22Rv1 (cell line): ENCODE measurements around the gene C4A.

ENCODE experiments used
- H3K27ac ChIP-seq: fragments of 450-650 bp; 2 replicates; pipeline ENCODE4 v1.5.1; 2017
- ZFX ChIP-seq: fragments of 450-650 bp; IDR thresholded peaks from 2 replicates; pipeline ENCODE4 v1.6.1; 2017; ENCODE audit warnings: antibody characterized with exemption, borderline replicate concordance
- TF ChIP-seq, protein P1 (sequence below): fragments of 450-650 bp; IDR thresholded peaks from 2 replicates; pipeline ENCODE4 v1.5.1; 2017; ENCODE audit warnings: mild to moderate bottlenecking

C4A gene

DNA sequence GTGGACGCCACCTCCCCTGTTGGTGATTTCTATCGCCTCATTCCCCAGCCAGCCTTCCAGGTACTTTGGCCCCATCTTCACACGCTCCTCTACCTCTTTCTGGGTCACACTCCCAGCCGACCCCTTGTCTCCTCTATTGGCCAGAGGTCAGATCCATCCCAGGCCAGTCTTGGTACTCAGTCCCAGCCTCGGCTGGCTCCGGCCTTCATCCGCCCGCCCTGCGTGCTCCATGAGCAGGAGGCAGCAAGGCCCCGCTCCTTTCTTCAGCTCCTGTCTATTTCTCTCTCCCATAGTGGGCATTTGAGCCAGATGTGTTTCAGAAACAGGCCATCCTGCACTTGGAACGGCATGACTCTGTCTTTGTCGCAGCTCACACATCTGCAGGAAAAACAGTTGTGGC lies 20.2 kb upstream of the C4A start:
- TF ChIP-seq, protein P1, sequence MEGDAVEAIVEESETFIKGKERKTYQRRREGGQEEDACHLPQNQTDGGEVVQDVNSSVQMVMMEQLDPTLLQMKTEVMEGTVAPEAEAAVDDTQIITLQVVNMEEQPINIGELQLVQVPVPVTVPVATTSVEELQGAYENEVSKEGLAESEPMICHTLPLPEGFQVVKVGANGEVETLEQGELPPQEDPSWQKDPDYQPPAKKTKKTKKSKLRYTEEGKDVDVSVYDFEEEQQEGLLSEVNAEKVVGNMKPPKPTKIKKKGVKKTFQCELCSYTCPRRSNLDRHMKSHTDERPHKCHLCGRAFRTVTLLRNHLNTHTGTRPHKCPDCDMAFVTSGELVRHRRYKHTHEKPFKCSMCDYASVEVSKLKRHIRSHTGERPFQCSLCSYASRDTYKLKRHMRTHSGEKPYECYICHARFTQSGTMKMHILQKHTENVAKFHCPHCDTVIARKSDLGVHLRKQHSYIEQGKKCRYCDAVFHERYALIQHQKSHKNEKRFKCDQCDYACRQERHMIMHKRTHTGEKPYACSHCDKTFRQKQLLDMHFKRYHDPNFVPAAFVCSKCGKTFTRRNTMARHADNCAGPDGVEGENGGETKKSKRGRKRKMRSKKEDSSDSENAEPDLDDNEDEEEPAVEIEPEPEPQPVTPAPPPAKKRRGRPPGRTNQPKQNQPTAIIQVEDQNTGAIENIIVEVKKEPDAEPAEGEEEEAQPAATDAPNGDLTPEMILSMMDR: no peak
- no peak for TF ChIP-seq ZFX
- no peak overlapping the region for H3K27ac ChIP-seq

DNA sequence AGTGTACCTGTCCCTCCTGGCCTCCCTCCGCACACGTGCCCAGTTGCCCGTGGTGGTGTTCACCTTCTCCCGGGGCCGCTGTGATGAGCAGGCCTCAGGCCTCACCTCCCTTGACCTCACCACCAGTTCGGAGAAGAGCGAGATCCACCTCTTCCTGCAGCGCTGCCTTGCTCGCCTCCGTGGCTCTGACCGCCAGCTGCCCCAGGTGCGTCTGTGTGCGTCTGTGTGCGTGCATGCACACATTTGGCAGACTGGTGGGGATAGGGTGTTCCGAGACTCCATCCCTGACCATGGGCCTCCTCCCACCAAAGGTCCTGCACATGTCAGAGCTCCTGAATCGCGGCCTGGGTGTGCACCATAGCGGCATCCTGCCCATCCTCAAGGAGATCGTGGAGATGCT lies 17.9 kb upstream of the C4A start:
- TF ChIP-seq, protein P1: no peak
- no peak for TF ChIP-seq ZFX
- no peak overlapping the region for H3K27ac ChIP-seq

DNA sequence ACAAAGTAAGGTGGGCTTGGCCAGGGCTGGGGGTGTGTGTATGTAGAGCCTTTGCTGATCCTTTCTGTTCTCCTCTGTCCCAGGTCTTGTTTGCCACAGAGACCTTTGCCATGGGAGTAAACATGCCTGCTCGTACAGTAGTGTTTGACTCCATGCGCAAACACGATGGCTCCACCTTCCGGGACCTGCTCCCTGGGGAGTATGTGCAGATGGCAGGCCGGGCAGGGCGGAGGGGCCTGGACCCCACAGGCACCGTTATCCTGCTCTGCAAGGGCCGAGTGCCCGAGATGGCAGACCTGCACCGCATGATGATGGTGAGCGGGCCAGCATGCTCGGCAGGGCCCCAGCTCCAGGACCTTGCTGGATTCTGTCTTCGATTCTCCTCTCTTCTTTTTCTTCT lies 16.2 kb upstream of the C4A start:
- no peak overlapping the region for H3K27ac ChIP-seq
- no peak for TF ChIP-seq ZFX
- TF ChIP-seq, protein P1: no peak

DNA sequence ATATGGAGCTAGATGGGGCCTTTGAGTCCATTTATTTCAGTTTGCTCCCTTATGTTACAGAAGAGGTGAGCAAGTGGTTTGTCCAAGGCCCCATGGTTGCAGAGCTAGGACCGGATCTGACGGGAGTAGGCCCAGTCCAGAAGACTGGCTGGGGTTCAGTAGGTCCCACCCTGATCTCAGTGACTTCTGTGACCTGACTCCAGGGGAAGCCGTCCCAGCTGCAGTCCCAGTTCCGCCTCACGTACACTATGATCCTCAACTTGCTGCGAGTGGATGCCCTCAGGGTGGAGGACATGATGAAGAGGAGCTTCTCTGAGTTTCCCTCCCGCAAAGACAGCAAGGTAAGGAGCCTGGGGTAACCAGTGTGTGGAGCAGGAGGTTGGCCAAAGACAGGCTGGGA lies 15.4 kb upstream of the C4A start:
- TF ChIP-seq ZFX: no peak
- TF ChIP-seq, protein P1: no peak

DNA sequence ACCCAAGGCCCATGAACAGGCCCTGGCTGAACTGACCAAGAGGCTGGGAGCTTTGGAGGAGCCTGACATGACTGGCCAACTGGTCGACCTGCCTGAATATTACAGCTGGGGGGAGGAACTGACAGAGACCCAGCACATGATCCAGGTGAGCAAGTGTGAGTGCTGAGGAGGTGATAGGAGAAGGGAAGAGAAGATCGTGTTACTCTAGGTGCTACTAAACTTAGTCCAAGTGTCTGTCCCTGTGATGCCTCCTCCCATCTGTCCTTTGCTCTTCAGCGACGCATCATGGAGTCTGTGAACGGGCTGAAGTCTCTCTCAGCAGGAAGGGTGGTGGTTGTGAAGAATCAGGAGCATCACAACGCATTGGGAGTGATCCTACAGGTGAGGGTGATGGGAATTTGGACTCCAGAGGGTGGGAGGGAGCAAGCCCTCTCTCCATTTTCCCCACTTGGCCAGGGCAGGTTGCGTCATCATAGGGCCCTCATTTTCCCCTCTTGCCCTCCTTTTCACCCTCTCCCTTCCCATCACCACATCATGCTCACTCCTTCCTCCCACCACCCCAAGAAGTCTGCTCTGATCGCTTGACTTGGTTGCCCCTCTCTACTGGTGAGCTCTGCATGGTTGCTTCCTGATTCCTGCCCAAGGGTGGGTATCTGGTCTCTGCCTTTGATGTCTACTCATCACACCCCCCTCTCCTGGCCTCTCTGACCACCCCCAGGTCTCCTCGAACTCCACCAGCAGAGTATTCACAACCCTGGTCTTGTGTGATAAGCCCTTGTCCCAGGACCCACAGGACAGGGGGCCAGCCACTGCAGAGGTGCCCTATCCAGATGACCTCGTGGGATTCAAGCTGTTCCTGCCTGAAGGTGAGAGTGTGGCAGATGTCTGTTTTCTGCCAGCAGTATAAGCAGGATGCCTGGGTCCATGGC lies 14.6 kb upstream of the C4A start:
- TF ChIP-seq, protein P1: no peak
- TF ChIP-seq ZFX: no peak
- no peak overlapping the region for H3K27ac ChIP-seq

More for the DNA sequence above, 15.4 kb upstream of the C4A start:
- H3K27ac ChIP-seq: no peak overlapping the region

DNA sequence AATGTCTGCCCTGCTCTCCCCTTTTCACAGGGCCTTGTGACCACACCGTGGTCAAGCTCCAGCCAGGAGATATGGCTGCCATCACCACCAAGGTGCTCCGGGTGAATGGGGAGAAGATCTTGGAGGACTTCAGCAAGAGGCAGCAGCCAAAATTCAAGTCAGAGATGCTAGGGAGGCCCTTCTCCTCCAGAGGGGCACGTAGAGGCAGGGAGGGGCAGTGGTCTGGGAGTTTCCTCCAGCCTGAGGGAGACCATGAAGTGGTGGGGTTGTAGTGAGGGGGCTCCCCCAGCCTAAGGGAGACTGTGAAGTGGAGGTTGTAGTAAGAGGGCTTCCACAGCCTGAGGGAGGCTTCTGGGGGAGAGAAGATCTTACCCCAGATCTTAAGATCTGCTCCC lies 13.9 kb upstream of the C4A start:
- no peak for TF ChIP-seq ZFX
- TF ChIP-seq, protein P1: no peak
- no peak overlapping the region for H3K27ac ChIP-seq

DNA sequence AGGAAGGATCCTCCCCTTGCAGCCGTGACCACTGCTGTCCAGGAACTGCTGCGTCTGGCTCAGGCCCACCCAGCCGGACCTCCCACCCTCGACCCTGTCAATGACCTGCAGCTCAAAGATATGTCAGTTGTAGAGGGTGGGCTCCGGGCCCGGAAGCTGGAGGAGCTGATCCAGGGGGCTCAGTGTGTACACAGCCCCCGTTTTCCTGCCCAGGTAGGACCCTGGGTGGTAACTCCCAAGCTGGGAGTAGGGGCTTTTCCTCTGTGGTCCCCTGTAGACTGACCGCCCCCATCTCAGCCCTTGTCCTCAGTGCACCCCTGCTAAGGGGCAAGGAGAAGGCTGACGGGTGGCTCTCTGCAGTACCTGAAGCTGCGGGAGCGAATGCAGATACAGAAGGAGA lies 13.5 kb upstream of the C4A start:
- no peak overlapping the region for H3K27ac ChIP-seq
- TF ChIP-seq, protein P1: no peak
- no peak for TF ChIP-seq ZFX
